Activated T-helper 1 cell treated with anti-CD3 and anti-CD28 coated beads, Interleukin-12 subunit alpha, Interleukin-12 subunit beta, Interleukin-2, Interleukin-4 antibody, amounts not matched to agents 30 ng/mL and 10 ng/mL and 1 ng/mL, durations not matched to agents 14 hours and 24 hours and 36 hours (primary cell): ENCODE data around the gene ZNF142. TPM values are rescaled to one million over a fixed set of nuclear protein-coding genes. Genes with fewer than 3 reads are reported as not detected.
A peak's percentile ranks its signal among the peaks of the same experiment; 100 is the strongest.

Experiments used
- DNase-seq: peaks from one replicate; pipeline ENCODE4 v3.0.0; 2021; ENCODE audit warnings: low spot score
- H3K27ac Mint-ChIP-seq: one replicate; pipeline ENCODE4 v1.8.0; 2021; ENCODE audit warnings: mild to moderate bottlenecking, mixed read lengths
- H3K27me3 Mint-ChIP-seq: one replicate; pipeline ENCODE4 v1.8.0; 2022; ENCODE audit warnings: mild to moderate bottlenecking, moderate library complexity, mixed read lengths; ENCODE audit not compliant: insufficient read depth
- H3K36me3 Mint-ChIP-seq: one replicate; pipeline ENCODE4 v1.8.0; 2021; ENCODE audit warnings: low read depth, mixed read lengths
- H3K4me1 Mint-ChIP-seq: one replicate; pipeline ENCODE4 v1.8.0; 2021; ENCODE audit warnings: low read depth, mixed read lengths
- H3K4me3 Mint-ChIP-seq: one replicate; pipeline ENCODE4 v1.8.0; 2021; ENCODE audit warnings: mild to moderate bottlenecking, moderate library complexity, mixed read lengths
- H3K9me3 Mint-ChIP-seq: one replicate; pipeline ENCODE4 v1.8.0; 2021; ENCODE audit warnings: mixed read lengths
- intact Hi-C: fragments of 100-400 bp; cut with micrococcal nuclease; formaldehyde crosslinking; loops from one replicate; pipeline ENCODE4 v1.15.1; 2024
- total RNA-seq: library from RNA; stranded (reverse); gene quantifications from 2 replicates; pipeline ENCODE4 v1.2.3, GENCODE V29; 2022

The ZNF142 gene
- total RNA-seq, 1 donor from 2014 or later, result 64.4 TPM

GRCh38 chr2:218671654-218672566 is 12.5 kb upstream of the ZNF142 start, which contains the start of the genes RNF25 and STK36:
TSS of gene RNF25 (minus strand) at chr2:218672002. CDS start at chr2:218671970, 32 bp downstream.
TSS of gene STK36 (plus strand) at chr2:218672086. CDS start at chr2:218672830, 744 bp downstream.
- H3K4me3 Mint-ChIP-seq, result peak within 1 kb of the TSS; percentile 100
- no peaks in the 10 kb centered on the region for H3K9me3 Mint-ChIP-seq
- DNase-seq, result peak; percentile 77
- peaks cover 22% of the 10 kb centered on the region for H3K4me1 Mint-ChIP-seq
- H3K27ac Mint-ChIP-seq, result peak within 1 kb of the TSS; percentile 93
- intact Hi-C loops, result loop anchor here (1.0 to 5.0 kb wide), 8 partner anchors 13 to 870 kb away; partner anchors contain the start of genes BCS1L, CHPF, CNOT9 and DNPEP
- H3K27me3 Mint-ChIP-seq, result no peaks in the 10 kb centered on the region
- peaks cover 11% of the 10 kb centered on the region for H3K36me3 Mint-ChIP-seq

- DNase-seq, result no peak
- Mint-ChIP-seq H3K36me3 (peaks cover 9% of the 10 kb centered on the region), H3K27me3 (no peaks in the 10 kb centered on the region), H3K27ac (peak overlapping the region; percentile 93), H3K4me1 (peaks cover 22% of the 10 kb centered on the region), H3K4me3 (peak overlapping the region; percentile 100), H3K9me3 (no peaks in the 10 kb centered on the region)
- intact Hi-C loops, result loop anchor here (1.0 to 5.0 kb wide), 5 partner anchors 39 to 871 kb away; partner anchors contain the start of genes CHPF, CNOT9, DNPEP and TMEM198
Measured at GRCh38 chr2:218671097-218671653, 11.8 kb upstream of the ZNF142 start.

- intact Hi-C loops, result no loop called here
- H3K9me3 Mint-ChIP-seq, result no peaks in the 10 kb centered on the region
- H3K27me3 Mint-ChIP-seq, result peaks cover 1% of the 10 kb centered on the region
- H3K4me1 Mint-ChIP-seq, result peaks cover 11% of the 10 kb centered on the region
- H3K4me3 Mint-ChIP-seq, result no peak overlapping the region
- no peak overlapping the region for H3K27ac Mint-ChIP-seq
- no peak for DNase-seq
- peaks cover 40% of the 10 kb centered on the region for H3K36me3 Mint-ChIP-seq
Measured at GRCh38 chr2:218664653-218665052, 5.2 kb upstream of the ZNF142 start.

DNA sequence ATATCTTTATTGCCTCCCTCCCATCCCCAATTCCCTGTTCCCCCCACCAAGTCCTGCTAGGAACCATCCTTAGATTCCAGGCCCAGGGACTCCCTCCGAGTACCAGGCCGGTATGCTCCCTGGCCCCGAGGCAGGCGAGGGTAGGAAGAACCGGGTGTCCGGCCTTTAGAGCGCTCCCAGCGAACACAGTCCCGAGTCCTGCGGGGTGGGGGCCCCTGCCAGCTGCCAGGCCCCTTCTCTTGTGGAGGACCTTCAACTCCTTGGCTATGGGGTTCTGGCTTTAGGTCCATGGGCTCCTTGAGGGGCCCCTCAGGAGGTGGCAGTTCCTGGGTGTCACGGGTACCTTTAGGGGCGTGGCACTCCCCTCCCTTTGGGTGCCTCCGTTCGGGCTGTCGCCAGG is 4.5 kb upstream of the ZNF142 start:
- intact Hi-C loops, result no loop called here
- no peak overlapping the region for H3K27ac Mint-ChIP-seq
- no peak for DNase-seq
- H3K27me3 Mint-ChIP-seq, result peaks cover 1% of the 10 kb centered on the region
- H3K36me3 Mint-ChIP-seq, result peaks cover 43% of the 10 kb centered on the region
- H3K4me3 Mint-ChIP-seq, result no peak overlapping the region
- no peaks in the 10 kb centered on the region for H3K9me3 Mint-ChIP-seq
- peaks cover 13% of the 10 kb centered on the region for H3K4me1 Mint-ChIP-seq

- Mint-ChIP-seq H3K27ac (no peak overlapping the region), H3K36me3 (peaks cover 38% of the 10 kb centered on the region), H3K9me3 (no peaks in the 10 kb centered on the region), H3K4me1 (peaks cover 20% of the 10 kb centered on the region), H3K4me3 (no peak overlapping the region), H3K27me3 (peaks cover 1% of the 10 kb centered on the region)
- DNase-seq, result no peak
- intact Hi-C loops, result no loop called here
Measured at GRCh38 chr2:218662827-218663226, 3.4 kb upstream of the ZNF142 start.

DNA sequence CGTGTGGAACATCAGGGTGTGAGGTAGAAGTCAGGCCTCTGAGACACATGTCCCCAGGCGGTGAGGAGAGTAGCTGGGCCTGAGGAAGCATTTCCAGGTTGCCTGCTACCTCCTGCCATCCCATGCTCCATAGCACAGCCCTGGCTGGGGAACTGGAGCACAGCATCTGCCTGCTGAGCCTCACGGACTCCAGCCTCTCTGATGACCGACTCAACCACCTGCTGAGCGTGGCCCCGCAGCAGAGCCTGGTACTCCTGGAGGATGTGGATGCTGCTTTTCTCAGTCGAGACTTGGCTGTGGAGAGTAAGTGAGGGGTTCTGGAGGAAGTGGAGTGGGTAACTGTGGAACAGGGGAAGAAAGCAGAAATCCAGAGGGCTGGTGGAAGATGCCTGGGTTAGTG is 3.0 kb upstream of the ZNF142 start:
- peaks cover 1% of the 10 kb centered on the region for H3K27me3 Mint-ChIP-seq
- no peak overlapping the region for H3K27ac Mint-ChIP-seq
- intact Hi-C loops, result no loop called here
- H3K4me3 Mint-ChIP-seq, result no peak overlapping the region
- no peak for DNase-seq
- H3K4me1 Mint-ChIP-seq, result peaks cover 24% of the 10 kb centered on the region
- H3K36me3 Mint-ChIP-seq, result peaks cover 36% of the 10 kb centered on the region
- no peaks in the 10 kb centered on the region for H3K9me3 Mint-ChIP-seq

DNA sequence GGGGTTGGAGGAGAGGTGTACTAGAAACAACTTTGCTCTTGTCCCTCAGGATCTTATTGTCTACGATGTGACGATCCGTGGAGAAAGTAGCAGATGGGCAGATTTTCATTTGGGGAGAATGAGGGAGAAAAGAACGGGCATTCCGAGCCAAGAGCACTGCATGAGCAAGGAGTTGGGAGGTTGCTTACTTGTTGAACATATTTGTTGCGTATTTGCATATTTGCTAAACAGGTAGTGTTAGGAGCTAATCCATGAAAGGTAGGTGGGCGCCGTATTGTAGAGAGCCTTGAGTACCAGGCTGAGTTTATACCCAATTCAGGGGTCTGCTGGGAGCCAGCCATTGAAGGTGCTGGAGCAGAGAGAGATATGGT is 550 bp upstream of the ZNF142 start:
- Mint-ChIP-seq H3K36me3 (peaks cover 38% of the 10 kb centered on the region), H3K9me3 (no peaks in the 10 kb centered on the region), H3K4me1 (peaks cover 29% of the 10 kb centered on the region), H3K27me3 (peaks cover under 1% of the 10 kb centered on the region), H3K27ac (peak overlapping the region; percentile 97), H3K4me3 (peak overlapping the region; percentile 99)
- intact Hi-C loops, result loop anchor here (1.0 to 5.0 kb wide), 13 partner anchors 12 to 729 kb away; partner anchors contain the start of genes AAMP, ANKZF1, ARPC2 and ATG9A
- no peak for DNase-seq

DNA sequence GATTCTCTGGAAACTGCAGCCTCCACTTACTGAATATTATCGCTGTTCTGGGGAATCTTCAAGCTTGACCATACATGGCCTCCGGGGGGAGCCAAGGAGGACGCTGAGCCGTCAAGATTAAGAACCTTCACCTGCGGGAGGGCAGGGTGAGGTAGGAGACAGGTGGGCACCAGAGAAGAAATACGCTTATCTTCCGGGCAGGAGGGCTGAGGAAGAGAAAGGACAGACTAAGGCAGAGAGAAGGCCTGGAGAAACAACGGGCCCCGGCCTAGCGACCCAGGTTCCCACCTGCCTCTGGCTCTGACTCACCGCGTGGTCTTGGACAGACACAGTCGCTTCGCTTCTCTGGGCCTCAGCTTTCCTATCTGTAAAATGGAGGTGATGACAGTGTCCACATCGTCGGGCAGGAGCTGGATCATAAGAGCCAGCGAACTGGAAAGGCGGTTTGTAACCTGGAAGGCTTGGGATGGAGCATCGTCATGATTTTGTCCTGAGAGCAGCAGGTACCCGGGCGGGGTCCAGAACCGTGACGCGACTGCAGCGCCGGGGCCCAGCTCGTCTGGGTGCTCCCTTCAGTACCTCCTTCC is 659 bp downstream of the ZNF142 start:
- intact Hi-C loops, result loop anchor here (1.0 to 5.0 kb wide), 13 partner anchors 14 to 730 kb away; partner anchors contain the start of genes AAMP, ANKZF1, ARPC2 and ATG9A
- peak; percentile 16 for DNase-seq
- no peaks in the 10 kb centered on the region for H3K27me3 Mint-ChIP-seq
- H3K9me3 Mint-ChIP-seq, result no peaks in the 10 kb centered on the region
- peaks cover 29% of the 10 kb centered on the region for H3K36me3 Mint-ChIP-seq
- peak overlapping the region; percentile 97 for H3K27ac Mint-ChIP-seq
- H3K4me1 Mint-ChIP-seq, result peaks cover 29% of the 10 kb centered on the region
- peak overlapping the region; percentile 99 for H3K4me3 Mint-ChIP-seq

- H3K36me3 Mint-ChIP-seq, result peaks cover 29% of the 10 kb centered on the region
- H3K27me3 Mint-ChIP-seq, result no peaks in the 10 kb centered on the region
- DNase-seq, result no peak
- H3K27ac Mint-ChIP-seq, result no peak overlapping the region
- intact Hi-C loops, result loop anchor here (5.0 kb wide), 1 partner anchor 438 kb away; the partner anchor contains the start of gene ARPC2
- no peak overlapping the region for H3K4me3 Mint-ChIP-seq
- H3K4me1 Mint-ChIP-seq, result peaks cover 29% of the 10 kb centered on the region
- H3K9me3 Mint-ChIP-seq, result no peaks in the 10 kb centered on the region
Measured at GRCh38 chr2:218655751-218656150, 3.7 kb downstream of the ZNF142 start.

- H3K4me3 Mint-ChIP-seq, result no peak overlapping the region
- H3K27ac Mint-ChIP-seq, result no peak overlapping the region
- DNase-seq, result no peak
- no peaks in the 10 kb centered on the region for H3K9me3 Mint-ChIP-seq
- peaks cover 6% of the 10 kb centered on the region for H3K4me1 Mint-ChIP-seq
- H3K27me3 Mint-ChIP-seq, result no peaks in the 10 kb centered on the region
- H3K36me3 Mint-ChIP-seq, result peaks cover 61% of the 10 kb centered on the region
- intact Hi-C loops, result loop anchor here (1.0 kb wide), 3 partner anchors 199 to 376 kb away; no protein-coding TSS in a partner anchor
Measured at GRCh38 chr2:218648787-218649100, 10.7 kb downstream of the ZNF142 start.

DNA sequence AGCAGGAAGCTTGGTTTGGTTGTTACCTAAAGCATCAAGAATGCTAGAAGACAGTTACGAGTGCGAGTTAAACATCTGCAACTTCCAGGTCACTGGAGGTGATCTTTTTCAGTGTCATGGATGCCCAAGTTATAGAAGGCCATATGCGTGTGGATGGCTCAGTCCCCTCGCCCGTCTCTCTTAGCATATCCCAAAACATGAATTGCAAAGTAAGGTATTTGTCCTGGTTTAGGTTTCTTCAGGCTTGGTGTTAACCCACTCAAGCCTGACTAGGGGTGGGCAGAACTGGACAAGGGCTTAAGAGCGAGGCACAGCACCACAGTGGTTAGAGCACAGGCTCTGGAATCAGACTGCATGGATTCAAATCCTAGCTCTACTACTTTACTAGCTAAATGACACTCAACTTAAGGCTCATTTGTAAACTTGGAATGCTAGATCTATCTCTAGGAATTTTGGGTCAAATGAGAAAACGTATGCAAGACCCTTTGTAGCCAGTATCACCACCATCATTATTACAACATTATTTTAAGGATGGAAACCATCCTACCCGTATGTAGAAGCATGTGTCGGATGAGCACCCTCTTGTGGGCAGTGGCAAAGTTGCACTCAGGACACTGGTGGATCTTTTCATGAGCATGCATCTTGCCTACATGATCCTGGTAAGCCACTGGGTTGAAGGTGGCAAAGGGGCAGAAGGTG is 11.2 kb downstream of the ZNF142 start:
- Mint-ChIP-seq H3K4me1 (peaks cover 6% of the 10 kb centered on the region), H3K27ac (no peak overlapping the region), H3K36me3 (peaks cover 61% of the 10 kb centered on the region)

DNA sequence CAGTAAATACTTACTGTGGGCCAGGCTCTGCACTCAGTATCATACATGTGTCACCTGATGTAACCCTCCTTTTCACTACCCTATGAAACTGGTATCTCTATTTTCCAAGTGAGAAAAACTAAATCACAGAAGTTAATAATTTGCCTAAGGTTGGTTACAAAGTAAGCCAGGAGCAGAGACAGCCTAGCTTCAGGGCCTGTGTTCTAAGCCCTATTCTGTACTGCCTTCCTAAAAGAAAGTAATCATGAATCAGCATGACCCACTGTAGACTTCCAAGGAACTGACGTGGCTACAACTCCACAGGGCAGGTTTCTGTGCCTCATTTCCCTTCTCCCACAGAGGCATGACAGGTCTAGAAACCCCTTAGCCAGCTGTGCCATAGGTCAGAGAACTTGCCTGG is 14.3 kb downstream of the ZNF142 start:
- H3K27me3 Mint-ChIP-seq, result no peaks in the 10 kb centered on the region
- intact Hi-C loops, result no loop called here
- peaks cover 54% of the 10 kb centered on the region for H3K36me3 Mint-ChIP-seq
- no peaks in the 10 kb centered on the region for H3K9me3 Mint-ChIP-seq
- no peak overlapping the region for H3K27ac Mint-ChIP-seq
- H3K4me3 Mint-ChIP-seq, result no peak overlapping the region
- peaks cover 6% of the 10 kb centered on the region for H3K4me1 Mint-ChIP-seq
- DNase-seq, result no peak

More for the DNA sequence above, 11.2 kb downstream of the ZNF142 start:
- H3K4me3 Mint-ChIP-seq, result no peak overlapping the region
- H3K9me3 Mint-ChIP-seq, result no peaks in the 10 kb centered on the region
- H3K27me3 Mint-ChIP-seq, result no peaks in the 10 kb centered on the region
- peak; percentile 27 for DNase-seq
- intact Hi-C loops, result loop anchor here (1.0 kb wide), 3 partner anchors 199 to 376 kb away; no protein-coding TSS in a partner anchor
